Measurements from ENCODE around the gene WDR62.

WDR62 gene

GRCh38 chr19:36140304-36141038 lies 85.8 kb downstream of the WDR62 start:
- DNase-seq = peak; percentile 73

- peak; percentile 57 for DNase-seq
Observed at GRCh38 chr19:36141039-36141927, 86.6 kb downstream of the WDR62 start.

DNA sequence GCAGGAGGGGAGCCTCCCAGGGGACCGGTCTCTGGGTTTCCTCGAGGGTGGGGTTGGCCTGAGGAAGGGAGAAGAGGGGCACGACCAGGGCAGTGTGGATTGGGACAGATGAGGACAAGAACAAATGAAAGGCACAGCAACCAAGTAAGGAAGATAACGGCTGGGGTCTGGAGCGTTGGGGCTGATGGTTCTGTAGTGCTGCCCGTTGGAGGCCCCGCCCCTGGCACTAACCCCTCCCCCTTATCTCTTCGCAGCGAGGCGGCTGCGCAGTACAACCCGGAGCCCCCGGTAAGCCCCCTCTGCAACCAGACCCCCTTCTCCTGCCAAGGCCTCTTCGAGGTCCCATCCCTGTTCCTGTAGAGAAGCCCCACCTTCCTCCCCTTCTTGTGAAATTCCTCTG lies 87.3 kb downstream of the WDR62 start:
- no peak for DNase-seq

DNA sequence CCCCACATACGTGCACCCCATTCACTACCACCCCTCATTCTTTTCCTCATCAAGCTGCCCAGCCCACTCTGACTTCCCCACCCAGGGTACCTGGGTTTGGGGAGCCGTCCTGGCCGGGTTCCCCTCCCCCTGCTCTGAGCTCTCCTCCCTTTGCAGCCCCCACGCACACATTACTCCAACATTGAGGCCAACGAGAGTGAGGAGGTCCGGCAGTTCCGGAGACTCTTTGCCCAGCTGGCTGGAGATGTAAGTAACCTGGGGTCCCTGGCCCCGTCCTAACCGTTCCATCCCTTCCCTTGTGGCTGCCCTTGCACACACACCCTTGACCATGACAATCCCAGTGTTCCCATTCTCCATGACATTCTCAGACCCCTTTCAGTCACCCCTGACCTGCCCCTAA lies 87.8 kb downstream of the WDR62 start:
- DNase-seq = no peak

DNA sequence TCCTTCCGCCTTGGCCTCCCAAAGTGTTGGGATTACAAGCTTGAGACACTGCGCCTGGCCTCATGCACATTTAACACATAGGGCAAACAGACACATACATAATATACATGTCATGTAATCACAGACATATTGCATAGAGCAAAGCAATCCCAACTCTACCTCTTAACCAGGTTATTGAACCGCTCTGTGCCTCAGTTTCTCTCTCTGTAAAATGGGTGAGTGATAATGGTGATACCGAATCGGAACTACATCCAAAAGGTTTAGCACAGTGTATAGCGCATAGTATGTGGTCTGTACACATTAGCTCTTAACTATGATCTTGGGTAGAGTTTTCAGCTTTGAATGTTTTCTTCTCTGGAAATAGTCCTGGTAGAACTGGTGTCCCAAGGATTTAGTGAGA lies 89.9 kb downstream of the WDR62 start:
- DNase-seq = no peak

- no peak for DNase-seq
Observed at GRCh38 chr19:36149673-36150406, 95.1 kb downstream of the WDR62 start.

DNA sequence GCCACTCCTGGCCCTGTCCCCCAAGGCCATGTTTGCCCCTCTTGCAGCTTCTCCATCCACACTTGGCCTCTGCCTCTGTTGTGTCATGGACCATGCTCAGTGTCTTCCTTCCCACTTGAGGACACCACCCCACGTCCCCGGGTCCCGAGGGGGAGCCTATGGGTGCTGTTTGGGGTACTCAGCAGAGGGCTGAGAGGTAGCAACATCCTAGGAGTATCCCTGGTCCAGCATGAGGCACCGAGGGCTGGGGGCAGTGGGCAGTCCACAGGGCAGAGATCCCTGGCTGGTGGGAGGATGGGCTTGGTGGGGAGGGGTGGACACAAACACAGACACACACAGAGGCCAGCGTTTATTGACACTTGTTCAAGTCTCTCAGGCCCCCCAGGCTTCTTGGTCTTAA lies 95.9 kb downstream of the WDR62 start:
- DNase-seq = no peak

- DNase-seq = peak; percentile 70
Observed at GRCh38 chr19:36151144-36152018, 96.7 kb downstream of the WDR62 start.

- no peak for DNase-seq
Observed at GRCh38 chr19:36152019-36152351, 97.3 kb downstream of the WDR62 start.

DNA sequence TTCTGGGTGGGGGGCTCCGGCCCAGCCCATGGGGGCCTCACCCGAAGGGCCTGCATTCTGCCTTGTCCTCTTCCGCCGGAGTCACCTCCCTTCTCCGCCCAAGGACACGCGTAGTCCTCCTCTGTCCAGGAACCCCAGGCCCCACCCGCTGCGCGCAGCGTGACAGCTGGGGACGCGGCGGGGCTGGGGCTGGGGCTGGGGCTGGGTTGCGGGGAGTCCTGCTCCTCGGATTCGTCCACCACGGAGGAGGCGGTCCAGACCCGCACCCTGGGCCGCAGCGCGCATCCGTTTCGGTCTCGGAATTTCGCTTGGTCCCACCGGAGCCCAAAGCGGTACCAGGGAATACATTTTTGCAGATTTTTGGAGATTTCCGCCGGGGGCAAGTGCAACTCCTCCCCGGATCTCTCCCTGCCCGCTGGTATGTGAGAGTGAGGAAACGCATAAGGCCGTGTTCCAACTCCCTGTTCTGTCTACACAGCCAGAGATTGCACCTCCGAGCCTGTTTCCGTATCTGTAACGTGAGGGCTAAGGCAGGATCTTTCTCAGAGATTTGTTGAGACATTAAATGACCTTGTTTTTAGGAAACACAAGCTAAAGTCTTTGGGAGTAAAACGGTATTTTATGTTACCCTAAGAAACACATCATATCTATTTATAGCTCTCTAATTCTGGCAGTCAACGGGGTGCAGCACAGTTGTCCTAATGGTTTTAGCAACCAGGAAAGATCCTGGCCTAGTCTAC lies 97.8 kb downstream of the WDR62 start, which contains the start of gene COX7A1:
Gene COX7A1 (minus strand): TSS at position 96 of the 740 bp plus-strand sequence. CDS start 40 bp downstream, at position 56.
- peak; percentile 58 for DNase-seq

DNA sequence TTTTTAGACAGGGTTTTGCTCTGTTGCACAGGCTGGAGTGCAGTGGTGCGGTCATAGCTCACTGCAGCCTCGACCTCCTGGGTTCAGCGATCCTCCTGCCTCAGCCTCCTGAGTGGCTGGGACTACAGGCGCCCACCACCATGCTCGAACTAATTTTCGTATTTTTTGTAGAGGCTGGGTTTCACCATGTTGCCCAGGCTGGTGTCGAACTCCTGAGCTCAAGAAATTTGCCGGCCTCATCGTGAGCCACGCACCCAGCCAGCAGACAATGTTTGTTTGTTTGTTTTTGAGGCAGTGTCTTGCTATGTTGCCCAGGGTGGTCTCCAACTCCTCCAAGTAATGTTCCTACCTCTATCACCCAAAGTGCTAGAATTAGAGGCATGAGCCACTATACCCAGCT lies 98.4 kb downstream of the WDR62 start:
- DNase-seq = no peak
